Measurements from ENCODE around the gene THAP12. TPM values are rescaled to one million over a fixed set of nuclear protein-coding genes. Genes with fewer than 3 reads are reported as not detected.

THAP12 gene
- total RNA-seq, 2 donors from 2014 or later, result 39.6 to 46.2 TPM

- no peak for TF ChIP-seq CTCF (conservative IDR thresholded peaks at IDR 0.05)
- no peaks in the 10 kb centered on the region for H3K9me3 ChIP-seq (ENCODE audit: control insufficient read depth, low read length)
- Mint-ChIP-seq H3K36me3 (ENCODE audit: low read depth) (no peaks in the 10 kb centered on the region), H3K4me3 (no peak overlapping the region), H3K9me3 (no peaks in the 10 kb centered on the region), H3K27me3 (ENCODE audit: insufficient read depth) (peaks cover 72% of the 10 kb centered on the region), H3K27ac (no peak overlapping the region), H3K4me1 (peaks cover 3% of the 10 kb centered on the region)
- WGBS, 2 experiments (ENCODE audit: insufficient coverage in 1 of 2, insufficient read length in 1 of 2), result 67 to 94% methylated on average over 1 to 3 of the region's 3 CpGs
- peaks cover 38% of the 10 kb centered on the region for H3K27me3 ChIP-seq (ENCODE audit: control insufficient read depth, insufficient read depth, low read length, poor library complexity, severe bottlenecking)
- no peaks in the 10 kb centered on the region for H3K4me1 ChIP-seq (ENCODE audit: control insufficient read depth, insufficient read depth, low read length)
- H3K4me3 ChIP-seq (ENCODE audit: low read length), result no peak overlapping the region
- DNase-seq, result no peak
- H3K36me3 ChIP-seq (ENCODE audit: control insufficient read depth, insufficient read depth, low read length), result no peaks in the 10 kb centered on the region
- H3K27ac ChIP-seq (ENCODE audit: low read depth, low read length), result no peak overlapping the region
- H3K9ac ChIP-seq (ENCODE audit: extremely low read depth, low read length, poor library complexity, severe bottlenecking), result no peak overlapping the region
Measured at GRCh38 chr11:76313271-76313670, 67.7 kb downstream of the THAP12 start.

GRCh38 chr11:76310832-76311595, 69.9 kb downstream of the THAP12 start:
- Mint-ChIP-seq H3K27ac (no peak overlapping the region), H3K36me3 (ENCODE audit: low read depth) (no peaks in the 10 kb centered on the region), H3K9me3 (no peaks in the 10 kb centered on the region), H3K4me1 (peaks cover 9% of the 10 kb centered on the region), H3K27me3 (ENCODE audit: insufficient read depth) (peaks cover 50% of the 10 kb centered on the region), H3K4me3 (no peak overlapping the region)
- Histone ChIP-seq H3K9ac (ENCODE audit: extremely low read depth, low read length, poor library complexity, severe bottlenecking) (no peak overlapping the region), H3K4me3 (ENCODE audit: low read length) (no peak overlapping the region), H3K9me3 (ENCODE audit: control insufficient read depth, low read length) (no peaks in the 10 kb centered on the region), H3K27me3 (ENCODE audit: control insufficient read depth, insufficient read depth, low read length, poor library complexity, severe bottlenecking) (peaks cover 28% of the 10 kb centered on the region), H3K4me1 (ENCODE audit: control insufficient read depth, insufficient read depth, low read length) (no peaks in the 10 kb centered on the region), H3K36me3 (ENCODE audit: control insufficient read depth, insufficient read depth, low read length) (no peaks in the 10 kb centered on the region), H3K27ac (ENCODE audit: low read depth, low read length) (no peak overlapping the region)
- WGBS, 2 experiments (ENCODE audit: insufficient coverage in 1 of 2, insufficient read length in 1 of 2), result 85 to 91% methylated on average over 9 to 13 of the region's 13 CpGs
- DNase-seq, result no peak
- no peak for TF ChIP-seq CTCF (conservative IDR thresholded peaks at IDR 0.05)

GRCh38 chr11:76307978-76308747, 72.8 kb downstream of the THAP12 start:
- Mint-ChIP-seq H3K4me3 (no peak overlapping the region), H3K9me3 (no peaks in the 10 kb centered on the region), H3K27ac (no peak overlapping the region), H3K36me3 (ENCODE audit: low read depth) (no peaks in the 10 kb centered on the region), H3K4me1 (peaks cover 6% of the 10 kb centered on the region), H3K27me3 (ENCODE audit: insufficient read depth) (peaks cover 29% of the 10 kb centered on the region)
- Histone ChIP-seq H3K27me3 (ENCODE audit: control insufficient read depth, insufficient read depth, low read length, poor library complexity, severe bottlenecking) (peaks cover 3% of the 10 kb centered on the region), H3K27ac (ENCODE audit: low read depth, low read length) (no peak overlapping the region), H3K9me3 (ENCODE audit: control insufficient read depth, low read length) (no peaks in the 10 kb centered on the region), H3K4me3 (ENCODE audit: low read length) (no peak overlapping the region), H3K9ac (ENCODE audit: extremely low read depth, low read length, poor library complexity, severe bottlenecking) (no peak overlapping the region), H3K36me3 (ENCODE audit: control insufficient read depth, insufficient read depth, low read length) (no peaks in the 10 kb centered on the region), H3K4me1 (ENCODE audit: control insufficient read depth, insufficient read depth, low read length) (no peaks in the 10 kb centered on the region)
- WGBS, 2 experiments (ENCODE audit: insufficient coverage in 1 of 2, insufficient read length in 1 of 2), result 63 to 74% methylated on average over 3 to 6 of the region's 6 CpGs
- no peak for TF ChIP-seq CTCF (conservative IDR thresholded peaks at IDR 0.05)
- no peak for DNase-seq

All from endodermal cell (in vitro differentiated cells).